IMR-90 (cell line): ENCODE measurements around the gene PANK4.

ENCODE experiments used
- CHD1 ChIP-seq: IDR thresholded peaks from 2 replicates; pipeline ENCODE4 v1.6.1; 2012; ENCODE audit warnings: low read depth, low read length, improper control_type of control experiment
- MXI1 ChIP-seq: IDR thresholded peaks from 2 replicates; pipeline ENCODE4 v1.6.1; 2012; ENCODE audit warnings: low read depth, mild to moderate bottlenecking, low read length, moderate library complexity, borderline replicate concordance
- POLR2A ChIP-seq: IDR thresholded peaks from 2 replicates; pipeline ENCODE4 v1.6.1; 2012; ENCODE audit warnings: mild to moderate bottlenecking, low read depth, low read length
- SMC3 ChIP-seq: fragments of 150-350 bp; IDR thresholded peaks from 2 replicates; pipeline ENCODE4 v1.6.1; 2016; ENCODE audit warnings: low read depth, mild to moderate bottlenecking, antibody characterized with exemption, low read length, moderate library complexity
- TF ChIP-seq, protein P1 (sequence below): conservative IDR thresholded peaks from 2 replicates; pipeline ENCODE4 v1.5.1; 2012; ENCODE audit warnings: mild to moderate bottlenecking, low read depth, low read length, improper control_type of control experiment
- TF ChIP-seq, protein P2 (sequence below): fragments of 150-350 bp; IDR thresholded peaks from 2 replicates; pipeline ENCODE4 v1.6.1; 2016; ENCODE audit warnings: low read depth, mild to moderate bottlenecking, low read length, moderate library complexity, borderline replicate concordance

DNA sequence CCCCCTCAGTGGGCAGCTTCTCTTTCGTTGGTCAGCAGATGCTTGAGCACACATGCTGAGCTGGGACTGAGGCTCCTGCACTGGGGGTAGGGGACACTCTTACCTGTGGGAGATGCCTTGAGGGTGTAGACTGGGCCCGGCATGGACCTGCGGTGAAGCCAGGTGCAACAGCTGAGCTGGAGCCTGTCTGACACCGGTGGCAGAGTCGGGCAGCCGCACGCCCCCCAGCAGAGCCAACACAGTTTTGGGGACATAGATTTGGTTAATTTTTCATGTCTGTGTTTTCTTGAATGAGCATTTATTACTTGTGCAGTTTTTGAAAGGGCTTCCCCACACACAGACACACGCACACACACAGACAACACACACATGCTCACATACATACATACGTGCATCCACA is 9.6 kb upstream of the PANK4 start:
- TF ChIP-seq MXI1: no peak
- no peak for TF ChIP-seq CHD1
- TF ChIP-seq, protein P1, sequence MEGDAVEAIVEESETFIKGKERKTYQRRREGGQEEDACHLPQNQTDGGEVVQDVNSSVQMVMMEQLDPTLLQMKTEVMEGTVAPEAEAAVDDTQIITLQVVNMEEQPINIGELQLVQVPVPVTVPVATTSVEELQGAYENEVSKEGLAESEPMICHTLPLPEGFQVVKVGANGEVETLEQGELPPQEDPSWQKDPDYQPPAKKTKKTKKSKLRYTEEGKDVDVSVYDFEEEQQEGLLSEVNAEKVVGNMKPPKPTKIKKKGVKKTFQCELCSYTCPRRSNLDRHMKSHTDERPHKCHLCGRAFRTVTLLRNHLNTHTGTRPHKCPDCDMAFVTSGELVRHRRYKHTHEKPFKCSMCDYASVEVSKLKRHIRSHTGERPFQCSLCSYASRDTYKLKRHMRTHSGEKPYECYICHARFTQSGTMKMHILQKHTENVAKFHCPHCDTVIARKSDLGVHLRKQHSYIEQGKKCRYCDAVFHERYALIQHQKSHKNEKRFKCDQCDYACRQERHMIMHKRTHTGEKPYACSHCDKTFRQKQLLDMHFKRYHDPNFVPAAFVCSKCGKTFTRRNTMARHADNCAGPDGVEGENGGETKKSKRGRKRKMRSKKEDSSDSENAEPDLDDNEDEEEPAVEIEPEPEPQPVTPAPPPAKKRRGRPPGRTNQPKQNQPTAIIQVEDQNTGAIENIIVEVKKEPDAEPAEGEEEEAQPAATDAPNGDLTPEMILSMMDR: no peak
- TF ChIP-seq, protein P2, sequence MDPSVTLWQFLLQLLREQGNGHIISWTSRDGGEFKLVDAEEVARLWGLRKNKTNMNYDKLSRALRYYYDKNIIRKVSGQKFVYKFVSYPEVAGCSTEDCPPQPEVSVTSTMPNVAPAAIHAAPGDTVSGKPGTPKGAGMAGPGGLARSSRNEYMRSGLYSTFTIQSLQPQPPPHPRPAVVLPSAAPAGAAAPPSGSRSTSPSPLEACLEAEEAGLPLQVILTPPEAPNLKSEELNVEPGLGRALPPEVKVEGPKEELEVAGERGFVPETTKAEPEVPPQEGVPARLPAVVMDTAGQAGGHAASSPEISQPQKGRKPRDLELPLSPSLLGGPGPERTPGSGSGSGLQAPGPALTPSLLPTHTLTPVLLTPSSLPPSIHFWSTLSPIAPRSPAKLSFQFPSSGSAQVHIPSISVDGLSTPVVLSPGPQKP: no peak
- no peak for TF ChIP-seq POLR2A
- TF ChIP-seq SMC3: no peak
